Stomach (tissue), 9 donors: ENCODE data around the gene ZNF415. TPM values are rescaled to one million over a fixed set of nuclear protein-coding genes. Genes with fewer than 3 reads are reported as not detected.
"Not testable (repeated sequence)": the region's sequence is repeated elsewhere in the genome, so short reads cannot be mapped to it uniquely, and the experiment has no call there.

ENCODE experiments used
- DNase-seq, 2 donors: peaks; one replicate each; pipeline versions ENCODE4 v3.0.0 to v3.0.0-alpha.2; 2013 to 2019
- H3K27ac ChIP-seq, 5 donors: fragments of 200-600 bp in 4 of 5; sonication (generic) in 4 of 5; one replicate each; pipeline ENCODE4 v1.5.1; 2013 to 2019; ENCODE audit warnings: mild to moderate bottlenecking in 1 of 5, moderate library complexity in 1 of 5
- H3K27me3 ChIP-seq, 3 donors: fragments of 200-600 bp; sonication (generic); one replicate each; pipeline ENCODE4 v1.5.1; 2017 to 2019; ENCODE audit warnings: mixed run types in 1 of 3
- H3K36me3 ChIP-seq, 4 donors: fragments of 200-600 bp; sonication (generic); 1 replicate in 3 of 4; 2 replicates in 1 of 4; pipeline ENCODE4 v1.5.1; 2016 to 2019
- H3K4me1 ChIP-seq, 4 donors: fragments of 200-600 bp; sonication (generic); one replicate each; pipeline ENCODE4 v1.5.1; 2016 to 2019
- H3K4me3 ChIP-seq, 4 donors: fragments of 200-600 bp; sonication (generic) in 3 of 4; one replicate each; pipeline ENCODE4 v1.5.1; 2016 to 2019; ENCODE audit warnings: mild to moderate bottlenecking in 1 of 4
- H3K9me3 ChIP-seq, 4 donors: fragments of 200-600 bp; sonication (generic); one replicate each; pipeline ENCODE4 v1.5.1; 2016 to 2019
- CTCF ChIP-seq, 7 experiments: fragments of 450-650 bp in 4 of 7; fragments of 200-600 bp in 3 of 7; sonication (generic) in 3 of 7; IDR thresholded peaks; one replicate each; pipeline ENCODE4 v1.5.1; 2016 to 2019; ENCODE audit warnings: antibody characterized with exemption in 7 of 7, control low read depth in 2 of 7, mild to moderate bottlenecking in 1 of 7
- EP300 ChIP-seq: sonication (generic); formaldehyde crosslinking; IDR thresholded peaks from one replicate; pipeline ENCODE4 v1.6.1; 2017; ENCODE audit warnings: antibody characterized with exemption
- POLR2A ChIP-seq, 4 donors: fragments of 450-650 bp; IDR thresholded peaks; one replicate each; pipeline ENCODE4 v1.6.1; 2016; ENCODE audit warnings: antibody characterized with exemption in 4 of 4, control low read depth in 2 of 4, mild to moderate bottlenecking in 1 of 4, moderate library complexity in 1 of 4
- POLR2AphosphoS5 ChIP-seq, 3 donors: sonication (generic); formaldehyde crosslinking; IDR thresholded peaks; one replicate each; pipeline ENCODE4 v1.6.1; 2016; ENCODE audit warnings: antibody characterized with exemption in 3 of 3
- WGBS, 5 donors: extraction: QIAGEN DNeasy Blood & Tissue Kit in 3 of 5; methylation state at CpG; one replicate each; pipeline versions ENCODE4 v1.1.5 to v1.1.7; 2013 to 2018; 5-methylcytosine and 5-hydroxymethylcytosine counted together
- intact Hi-C: fragments of 100-400 bp; cut with DNase I; formaldehyde crosslinking; loops from one replicate; pipeline ENCODE4 v1.15.1; 2023; ENCODE audit warnings: low total_unique reads
- polyA plus RNA-seq, 3 donors: library from polyadenylated mRNA; stranded (reverse); fragments of 200-250 nt; gene quantifications; one replicate each; pipeline ENCODE4 v1.2.3, GENCODE V29; 2013
- total RNA-seq, 5 donors: library from RNA; depleted of rRNA; stranded (reverse); fragments of >200 nt; gene quantifications; one replicate each; pipeline versions ENCODE4 v1.1.0 to v1.2.3, GENCODE V29; 2014 to 2016
- donor health status: healthy with polysubstance abuse.
- donor health status: Bipolar disorder and iron deficiency.
- donor health status: healthy.

ZNF415 gene
- total and polyA plus RNA-seq, 8 donors: 0.29 to 281 (median 10.3) TPM

DNA sequence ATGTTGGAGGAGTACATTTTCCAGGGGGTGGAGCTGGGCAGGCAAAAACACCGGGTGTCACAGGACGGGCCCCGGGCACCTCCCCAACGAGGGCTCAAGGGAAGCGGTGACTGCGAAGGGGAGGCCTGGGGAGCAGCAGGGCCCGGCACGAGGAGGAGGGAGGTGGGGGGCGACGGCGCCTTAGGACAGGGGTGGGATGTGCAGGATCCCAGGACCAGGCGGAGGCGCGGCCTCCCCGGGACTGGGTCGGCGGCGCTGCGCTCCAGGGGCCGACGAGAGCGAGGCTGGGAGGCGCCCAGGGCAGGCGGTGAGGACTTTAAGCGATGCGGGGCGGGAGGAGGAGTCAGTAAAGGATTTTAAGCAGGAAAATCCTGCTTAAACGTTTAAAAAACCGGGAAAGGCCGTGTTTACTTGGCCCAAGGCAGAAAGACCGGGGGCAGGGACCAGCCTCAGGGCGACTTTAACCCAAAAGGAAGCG is 29.9 kb downstream of the ZNF415 start:
- Histone ChIP-seq H3K4me3 (peak overlapping the region; percentile 65 to 92 (median 76)), H3K27me3 (no peaks in the 10 kb centered on the region), H3K9me3 (no peaks in the 10 kb centered on the region), H3K36me3 (peaks cover under 1 to 28% (median 19%) of the 10 kb centered on the region in 4 donors), H3K27ac (peak overlapping the region; percentile 87 to 95 (median 88)), H3K4me1 (peaks cover 8 to 41% (median 24%) of the 10 kb centered on the region in 4 donors)
- WGBS, 5 donors: 0 to 1% (median 1%) methylated on average over 29 to 33 of the region's 33 CpGs
- intact Hi-C loops: no loop called here
- DNase-seq: peak; percentile 29 to 74
- TF ChIP-seq EP300 (no peak), CTCF (IDR thresholded peaks at IDR 0.05) (no peak), POLR2A (IDR thresholded peaks at IDR 0.05) (no peak), POLR2AphosphoS5 (IDR thresholded peaks at IDR 0.05) (no peak)

GRCh38 chr19:53102206-53102755 is 30.4 kb downstream of the ZNF415 start:
- TF ChIP-seq POLR2AphosphoS5 (IDR thresholded peaks at IDR 0.05) (no peak), CTCF (IDR thresholded peaks at IDR 0.05) (no peak)
- intact Hi-C loops: no loop called here
- Histone ChIP-seq H3K36me3 (peaks cover 4 to 29% (median 24%) of the 10 kb centered on the region in 4 donors), H3K9me3 (no peaks in the 10 kb centered on the region), H3K4me1 (peaks cover 8 to 46% (median 24%) of the 10 kb centered on the region in 4 donors), H3K27me3 (no peaks in the 10 kb centered on the region), H3K27ac (peak overlapping the region; percentile 87 to 95 (median 88)), H3K4me3 (peak overlapping the region; percentile 65 to 92 (median 76))
- peak in 1 of 2 donors; percentile 29 for DNase-seq
- WGBS, 5 donors: 27 to 32% (median 30%) methylated on average over 10 of the region's 10 CpGs

GRCh38 chr19:53101518-53101917 is 31.2 kb downstream of the ZNF415 start:
- 0 to 31% (median 17%) methylated on average over 1 of the region's 1 CpG for WGBS, 5 donors

GRCh38 chr19:53098570-53098969 is 34.1 kb downstream of the ZNF415 start:
- DNase-seq, H3K27me3 ChIP-seq, H3K9me3 ChIP-seq, H3K4me3 ChIP-seq, H3K27ac ChIP-seq, intact Hi-C loops: not testable (repeated sequence)
- Histone ChIP-seq H3K4me1 (peaks cover 8 to 39% (median 24%) of the 10 kb centered on the region in 4 donors), H3K36me3 (peaks cover 4 to 46% (median 43%) of the 10 kb centered on the region in 4 donors)
- 92 to 96% (median 95%) methylated on average over 14 of the region's 14 CpGs for WGBS, 5 donors

More at GRCh38 chr19:53101518-53101917, 31.2 kb downstream of the ZNF415 start:
- intact Hi-C loops: no loop called here
- peak in 1 of 2 donors; percentile 41 for DNase-seq
- Histone ChIP-seq H3K27ac (peak overlapping the region in 1 of 5 donors; percentile 87), H3K9me3 (no peaks in the 10 kb centered on the region), H3K27me3 (no peaks in the 10 kb centered on the region), H3K4me3 (peak overlapping the region in 1 of 4 donors; percentile 65), H3K4me1 (peaks cover 8 to 47% (median 24%) of the 10 kb centered on the region in 4 donors), H3K36me3 (peaks cover 4 to 29% (median 24%) of the 10 kb centered on the region in 4 donors)
- TF ChIP-seq POLR2AphosphoS5 (IDR thresholded peaks at IDR 0.05) (no peak), CTCF (IDR thresholded peaks at IDR 0.05) (no peak), POLR2A (IDR thresholded peaks at IDR 0.05) (no peak), EP300 (no peak)

DNA sequence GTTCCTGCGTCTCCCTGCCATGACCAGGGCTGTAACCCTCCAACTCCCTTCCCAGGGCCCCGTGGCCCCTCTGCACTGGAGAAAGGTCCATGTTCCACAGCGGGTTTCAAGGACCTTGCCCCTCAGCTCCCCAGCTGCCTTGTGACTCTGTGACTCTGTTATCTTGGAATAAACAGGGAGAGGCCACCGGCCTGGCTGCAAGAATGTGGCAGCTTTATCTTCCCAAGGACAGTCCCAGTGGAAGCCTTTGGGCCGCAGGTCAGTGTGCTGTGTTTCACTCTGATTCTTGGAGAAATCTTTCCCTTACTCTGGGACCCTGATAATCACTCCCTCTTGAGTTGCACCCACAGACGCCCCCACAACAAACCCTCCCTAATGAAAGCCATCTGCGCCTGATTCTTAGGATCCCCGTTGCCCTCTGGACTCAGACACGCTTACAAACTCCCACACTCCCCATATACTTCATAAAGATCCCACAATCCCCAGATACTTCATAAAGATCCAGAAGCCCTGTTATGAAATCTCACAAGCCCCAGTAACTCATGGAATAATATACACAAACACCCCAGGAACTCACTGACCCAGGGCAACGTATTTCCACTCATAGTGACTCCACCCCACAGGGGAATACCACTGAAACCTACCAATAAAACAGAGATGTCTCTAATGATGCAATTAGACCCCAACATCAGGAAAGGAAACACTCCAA is 35.6 kb downstream of the ZNF415 start:
- H3K9me3 ChIP-seq, DNase-seq, intact Hi-C loops, H3K27me3 ChIP-seq, H3K27ac ChIP-seq, H3K4me3 ChIP-seq: not testable (repeated sequence)
- H3K4me1 ChIP-seq: peaks cover 2 to 32% (median 18%) of the 10 kb centered on the region in 4 donors
- WGBS, 5 donors: 73 to 89% (median 82%) methylated on average over 4 to 5 of the region's 10 CpGs
- H3K36me3 ChIP-seq: peaks cover 4 to 56% (median 49%) of the 10 kb centered on the region in 4 donors

- intact Hi-C loops, H3K27ac ChIP-seq, H3K4me3 ChIP-seq, H3K27me3 ChIP-seq, H3K9me3 ChIP-seq, DNase-seq: not testable (repeated sequence)
- 48 to 72% (median 65%) methylated on average over 4 to 5 of the region's 6 CpGs for WGBS, 5 donors
- H3K4me1 ChIP-seq: peaks cover 0 to 27% (median 13%) of the 10 kb centered on the region in 4 donors
- H3K36me3 ChIP-seq: peaks cover 6 to 59% (median 53%) of the 10 kb centered on the region in 4 donors
Measured at GRCh38 chr19:53096579-53096978, 36.1 kb downstream of the ZNF415 start.
